GM23338 (cell line): ENCODE results near the gene OLFML2B. TPM values are rescaled to one million over a fixed set of nuclear protein-coding genes. Genes with fewer than 3 reads are reported as not detected.

Source experiments
- ATAC-seq: fragments of 200-7000 bp; cut with Tn5 transposase; 3 replicates; pipeline ENCODE4 v1.9.1; 2020
- DNase-seq: peaks from one replicate; pipeline ENCODE4 v3.0.0-alpha.2; 2015; ENCODE audit warnings: low spot score
- H2AFZ ChIP-seq: fragments of 200-600 bp; sonication (generic); 2 replicates; pipeline ENCODE4 v1.8.0; 2016; ENCODE audit warnings: antibody characterized with exemption, mild to moderate bottlenecking, moderate library complexity
- H3F3A ChIP-seq: fragments of 200-600 bp; sonication (generic); replicated peaks from 2 replicates; pipeline ENCODE4 v1.8.0; 2017; ENCODE audit warnings: antibody characterized with exemption, mixed run types, low read depth
- H3K27ac ChIP-seq: fragments of 200-600 bp; sonication (generic); 2 replicates; pipeline ENCODE4 v1.6.1; 2016; ENCODE audit warnings: low read depth
- H3K27me3 ChIP-seq: fragments of 200-600 bp; sonication (generic); 2 replicates; pipeline ENCODE4 v1.8.0; 2016; ENCODE audit warnings: mild to moderate bottlenecking, mixed run types, moderate library complexity; ENCODE audit not compliant: insufficient read depth
- H3K36me3 ChIP-seq: fragments of 200-600 bp; sonication (generic); 2 replicates; pipeline ENCODE4 v1.8.0; 2016; ENCODE audit warnings: mild to moderate bottlenecking; ENCODE audit not compliant: insufficient read depth
- H3K4me1 ChIP-seq: fragments of 200-600 bp; sonication (generic); 2 replicates; pipeline ENCODE4 v1.8.0; 2016; ENCODE audit warnings: mild to moderate bottlenecking, moderate library complexity; ENCODE audit not compliant: insufficient read depth
- H3K4me2 ChIP-seq: fragments of 200-600 bp; sonication (generic); 2 replicates; pipeline ENCODE4 v1.7.1; 2017; ENCODE audit warnings: mixed run types
- H3K4me3 ChIP-seq: fragments of 200-600 bp; sonication (generic); 2 replicates; pipeline ENCODE4 v1.6.1; 2016; ENCODE audit warnings: mixed run types
- H3K79me2 ChIP-seq: fragments of 200-600 bp; sonication (generic); replicated peaks from 2 replicates; pipeline ENCODE4 v1.8.0; 2017; ENCODE audit warnings: mild to moderate bottlenecking; ENCODE audit not compliant: insufficient read depth
- H3K9me2 ChIP-seq: fragments of 200-600 bp; sonication (generic); 2 replicates; pipeline ENCODE4 v1.8.0; 2017; ENCODE audit not compliant: insufficient read depth
- H4K20me1 ChIP-seq: fragments of 200-600 bp; sonication (generic); replicated peaks from 2 replicates; pipeline ENCODE4 v1.8.0; 2017; ENCODE audit warnings: mild to moderate bottlenecking; ENCODE audit not compliant: insufficient read depth
- H3K27ac Mint-ChIP-seq: 2 replicates; pipeline ENCODE4 v1.8.0; 2020; ENCODE audit warnings: inconsistent platforms, mild to moderate bottlenecking, moderate library complexity, mixed read lengths
- H3K27me3 Mint-ChIP-seq: 3 replicates; pipeline ENCODE4 v1.8.0; 2022; ENCODE audit warnings: low read depth, mild to moderate bottlenecking, moderate library complexity, mixed read lengths, inconsistent platforms; ENCODE audit not compliant: insufficient read depth, poor library complexity
- H3K36me3 Mint-ChIP-seq: 3 replicates; pipeline ENCODE4 v1.8.0; 2021; ENCODE audit warnings: low read depth, mild to moderate bottlenecking, inconsistent platforms, moderate library complexity, mixed read lengths
- H3K4me1 Mint-ChIP-seq: 3 replicates; pipeline ENCODE4 v1.8.0; 2020; ENCODE audit warnings: mild to moderate bottlenecking, inconsistent platforms, mixed read lengths
- H3K4me3 Mint-ChIP-seq: 3 replicates; pipeline ENCODE4 v1.8.0; 2021; ENCODE audit warnings: moderate library complexity, mild to moderate bottlenecking, inconsistent platforms, mixed read lengths
- H3K9me3 Mint-ChIP-seq: 3 replicates; pipeline ENCODE4 v1.8.0; 2020; ENCODE audit warnings: moderate library complexity, mild to moderate bottlenecking, inconsistent platforms, mixed read lengths
- ETS1 ChIP-seq: IDR thresholded peaks from 2 replicates; pipeline ENCODE4 v1.6.1; 2016; ENCODE audit warnings: antibody characterized with exemption
- EZH2phosphoT487 ChIP-seq: fragments of 200-600 bp; sonication (generic); IDR thresholded peaks from one replicate; pipeline ENCODE4 v1.8.1; 2018; ENCODE audit warnings: antibody characterized with exemption; ENCODE audit not compliant: unreplicated experiment
- NANOG ChIP-seq: IDR thresholded peaks from 2 replicates; pipeline ENCODE4 v1.6.1; 2016; ENCODE audit warnings: antibody characterized with exemption, borderline replicate concordance
- POLR2AphosphoS5 ChIP-seq: IDR thresholded peaks from 2 replicates; pipeline ENCODE4 v1.6.1; 2016; ENCODE audit warnings: antibody characterized with exemption, low read depth
- REST ChIP-seq: IDR thresholded peaks from one replicate; pipeline ENCODE4 v1.6.1; 2018; ENCODE audit warnings: antibody characterized with exemption; ENCODE audit not compliant: unreplicated experiment
- STAT1 ChIP-seq: IDR thresholded peaks from one replicate; pipeline ENCODE4 v1.6.1; 2016; ENCODE audit warnings: antibody characterized with exemption; ENCODE audit not compliant: unreplicated experiment
- ZNF114 ChIP-seq: fragments of 250-450 bp; sonication (Bioruptor Pico); IDR thresholded peaks from 2 replicates; pipeline ENCODE4 v1.5.0; 2020; ENCODE audit warnings: mild to moderate bottlenecking, moderate library complexity
- ZNF331 ChIP-seq: fragments of 250-450 bp; sonication (Bioruptor Pico); IDR thresholded peaks from 2 replicates; pipeline ENCODE4 v1.5.0; 2020; ENCODE audit warnings: low read depth, mild to moderate bottlenecking, moderate library complexity
- polyA plus RNA-seq: library from polyadenylated mRNA; unstranded; fragments of >200 nt; fragmentation: Nextera tagmentation; extraction: Ambion mirVana; gene quantifications from 2 replicates; pipeline ENCODE4 v1.2.1, GENCODE V29; 2016
- total RNA-seq: library from RNA; depleted of rRNA; stranded (reverse); fragments of >200 nt; shearing (Covaris generic); gene quantifications from 2 replicates; pipeline ENCODE4 v1.2.3, GENCODE V29; 2014

OLFML2B gene
- total and polyA plus RNA-seq, 2 experiments from 2014 or later, result 2.9 to 4.3 TPM

GRCh38 chr1:161944381-161944780, 79.3 kb downstream of the OLFML2B start:
- Mint-ChIP-seq H3K4me1 (peaks cover 18% of the 10 kb centered on the region), H3K27ac (no peak overlapping the region), H3K27me3 (no peaks in the 10 kb centered on the region), H3K36me3 (no peaks in the 10 kb centered on the region), H3K9me3 (no peaks in the 10 kb centered on the region), H3K4me3 (no peak overlapping the region)
- Histone ChIP-seq H3K36me3 (no peaks in the 10 kb centered on the region), H3K4me2 (no peak overlapping the region), H3K79me2 (no peaks in the 10 kb centered on the region), H2AFZ (no peak overlapping the region), H3F3A (no peaks in the 10 kb centered on the region), H3K27me3 (no peaks in the 10 kb centered on the region), H3K4me3 (no peak overlapping the region), H3K9me2 (no peaks in the 10 kb centered on the region), H3K27ac (no peak overlapping the region), H3K4me1 (peaks cover 6% of the 10 kb centered on the region; the same call in 1 of the 2 replicates), H4K20me1 (no peaks in the 10 kb centered on the region)
- TF ChIP-seq ZNF114 (CRISPR knock-in tag) (no peak), REST (no peak), POLR2AphosphoS5 (no peak), ETS1 (no peak), ZNF331 (no peak)
- no peak for DNase-seq
- no peak for ATAC-seq

- DNase-seq (no peak), ATAC-seq (no peak)
- Histone ChIP-seq H3K36me3 (no peaks in the 10 kb centered on the region), H3K4me1 (peaks cover 6% of the 10 kb centered on the region; the same call in 1 of the 2 replicates), H4K20me1 (no peaks in the 10 kb centered on the region), H3K9me2 (no peaks in the 10 kb centered on the region), H3K4me3 (no peak overlapping the region), H2AFZ (no peak overlapping the region), H3K4me2 (no peak overlapping the region), H3K27ac (no peak overlapping the region), H3K79me2 (no peaks in the 10 kb centered on the region), H3K27me3 (no peaks in the 10 kb centered on the region), H3F3A (no peaks in the 10 kb centered on the region)
- Mint-ChIP-seq H3K36me3 (no peaks in the 10 kb centered on the region), H3K4me1 (peaks cover 18% of the 10 kb centered on the region), H3K4me3 (no peak overlapping the region), H3K27me3 (no peaks in the 10 kb centered on the region), H3K9me3 (no peaks in the 10 kb centered on the region), H3K27ac (no peak overlapping the region)
- no peak for TF ChIP-seq EZH2phosphoT487
- no peak for TF ChIP-seq STAT1
- TF ChIP-seq NANOG, result no peak
Measured at GRCh38 chr1:161943737-161944136, 79.9 kb downstream of the OLFML2B start.
